ENCODE measurements around the gene OR9Q1. TPM values are rescaled to one million over a fixed set of nuclear protein-coding genes. Genes with fewer than 3 reads are reported as not detected.

The OR9Q1 gene
- total RNA-seq, 4 donors from 2014 or later = not detected

GRCh38 chr11:58047818-58048217 lies 24.1 kb downstream of the OR9Q1 start:
- no peaks in the 10 kb centered on the region for H3K4me1 ChIP-seq
- DNase-seq = no peak
- H3K9me3 ChIP-seq = no peaks in the 10 kb centered on the region
- intact Hi-C loops (cut with DNase I) = no loop called here
- H3K36me3 ChIP-seq = no peaks in the 10 kb centered on the region
- H3K27me3 ChIP-seq = no peaks in the 10 kb centered on the region
- WGBS, 2 donors = 90 to 91% methylated on average over 3 of the region's 3 CpGs
- H3K4me3 ChIP-seq = no peak overlapping the region
- H3K27ac ChIP-seq = no peak overlapping the region
- TF ChIP-seq POLR2A (IDR thresholded peaks at IDR 0.05) = no peak
- TF ChIP-seq, protein P1, sequence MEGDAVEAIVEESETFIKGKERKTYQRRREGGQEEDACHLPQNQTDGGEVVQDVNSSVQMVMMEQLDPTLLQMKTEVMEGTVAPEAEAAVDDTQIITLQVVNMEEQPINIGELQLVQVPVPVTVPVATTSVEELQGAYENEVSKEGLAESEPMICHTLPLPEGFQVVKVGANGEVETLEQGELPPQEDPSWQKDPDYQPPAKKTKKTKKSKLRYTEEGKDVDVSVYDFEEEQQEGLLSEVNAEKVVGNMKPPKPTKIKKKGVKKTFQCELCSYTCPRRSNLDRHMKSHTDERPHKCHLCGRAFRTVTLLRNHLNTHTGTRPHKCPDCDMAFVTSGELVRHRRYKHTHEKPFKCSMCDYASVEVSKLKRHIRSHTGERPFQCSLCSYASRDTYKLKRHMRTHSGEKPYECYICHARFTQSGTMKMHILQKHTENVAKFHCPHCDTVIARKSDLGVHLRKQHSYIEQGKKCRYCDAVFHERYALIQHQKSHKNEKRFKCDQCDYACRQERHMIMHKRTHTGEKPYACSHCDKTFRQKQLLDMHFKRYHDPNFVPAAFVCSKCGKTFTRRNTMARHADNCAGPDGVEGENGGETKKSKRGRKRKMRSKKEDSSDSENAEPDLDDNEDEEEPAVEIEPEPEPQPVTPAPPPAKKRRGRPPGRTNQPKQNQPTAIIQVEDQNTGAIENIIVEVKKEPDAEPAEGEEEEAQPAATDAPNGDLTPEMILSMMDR (IDR thresholded peaks at IDR 0.05) = no peak

- Histone ChIP-seq H3K4me3 (no peak overlapping the region), H3K27ac (no peak overlapping the region), H3K9me3 (no peaks in the 10 kb centered on the region), H3K27me3 (no peaks in the 10 kb centered on the region), H3K36me3 (no peaks in the 10 kb centered on the region), H3K4me1 (peaks cover 0 to 18% (median 3%) of the 10 kb centered on the region in 3 donors)
- intact Hi-C loops (cut with DNase I) = no loop called here
- DNase-seq = no peak
- TF ChIP-seq POLR2A (IDR thresholded peaks at IDR 0.05) = no peak
- 84 to 93% methylated on average over 1 of the region's 1 CpG for WGBS, 2 donors
These were observed 32.2 kb downstream of the OR9Q1 start for GRCh38 chr11:58055806-58056401.

DNA sequence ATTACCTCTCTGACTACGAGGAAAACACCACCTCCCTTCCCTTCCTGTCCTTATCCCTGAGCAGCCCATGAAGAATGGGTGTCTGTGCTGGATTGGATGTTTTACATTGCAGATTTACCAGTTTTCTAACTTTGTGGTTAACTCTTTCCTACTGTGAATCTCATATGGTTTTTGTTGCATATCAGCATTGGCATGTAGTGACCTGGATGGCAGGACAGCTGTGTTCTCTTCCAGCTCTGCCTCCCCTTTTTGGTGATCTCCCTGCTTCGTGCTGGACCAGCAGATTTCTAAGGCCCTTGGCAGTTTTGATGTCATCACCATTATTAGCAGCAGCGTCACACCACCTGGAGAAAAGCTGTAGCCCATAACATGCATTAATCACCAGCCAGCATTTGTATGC lies 33.8 kb downstream of the OR9Q1 start:
- Histone ChIP-seq H3K4me1 (peaks cover 0 to 22% (median 3%) of the 10 kb centered on the region in 3 donors), H3K27ac (no peak overlapping the region), H3K36me3 (no peaks in the 10 kb centered on the region), H3K4me3 (no peak overlapping the region), H3K27me3 (no peaks in the 10 kb centered on the region), H3K9me3 (no peaks in the 10 kb centered on the region)
- WGBS, 2 donors = 78 to 79% methylated on average over 3 of the region's 3 CpGs
- no peak for DNase-seq
- TF ChIP-seq POLR2A (IDR thresholded peaks at IDR 0.05) = no peak
- TF ChIP-seq, protein P1 (IDR thresholded peaks at IDR 0.05) = no peak
- intact Hi-C loops (cut with DNase I) = no loop called here

DNA sequence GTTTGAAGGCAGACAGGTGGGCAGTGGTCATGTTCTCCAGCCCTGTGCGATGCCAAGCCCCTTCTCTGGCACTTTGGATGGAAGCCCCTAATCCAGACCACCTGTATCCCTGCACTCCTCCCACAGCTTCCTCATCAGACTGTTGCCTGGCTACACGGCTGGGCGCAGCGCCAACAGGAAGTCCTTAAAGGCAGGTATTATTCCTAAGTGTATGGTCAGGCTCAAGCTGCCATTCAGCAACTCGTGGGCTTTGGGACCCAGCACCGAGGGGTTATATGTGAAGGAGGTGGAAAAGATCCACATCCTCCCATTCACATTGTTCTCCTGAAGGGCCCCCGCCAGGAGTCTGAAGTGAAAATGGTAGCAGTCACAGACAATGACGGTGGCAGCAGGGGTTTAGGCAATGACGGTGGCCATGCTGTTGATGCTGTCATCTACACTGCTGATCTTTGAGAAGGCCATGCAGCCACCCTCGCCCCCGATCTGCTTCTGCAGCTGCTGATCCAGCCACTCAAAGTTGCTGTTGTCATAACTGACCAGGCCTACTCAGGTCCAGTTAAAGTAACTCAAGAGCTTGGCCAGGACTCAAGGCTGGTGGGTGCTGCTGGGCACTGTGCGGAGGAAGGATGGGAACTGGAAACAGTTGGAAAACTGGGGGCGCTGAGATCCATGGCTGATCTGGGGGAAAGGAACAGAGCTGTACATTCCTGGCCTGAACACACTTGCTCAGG lies 34.8 kb downstream of the OR9Q1 start:
- H3K9me3 ChIP-seq = no peaks in the 10 kb centered on the region
- 71 to 81% methylated on average over 2 to 6 of the region's 13 CpGs for WGBS, 2 donors
- intact Hi-C loops (cut with DNase I) = no loop called here
- H3K36me3 ChIP-seq = no peaks in the 10 kb centered on the region
- H3K27me3 ChIP-seq = no peaks in the 10 kb centered on the region
- H3K4me1 ChIP-seq = peaks cover 0 to 22% (median 3%) of the 10 kb centered on the region in 3 donors
- H3K4me3 ChIP-seq = no peak overlapping the region
- no peak for DNase-seq
- no peak overlapping the region for H3K27ac ChIP-seq
- TF ChIP-seq, protein P1 (IDR thresholded peaks at IDR 0.05) = no peak
- no peak for TF ChIP-seq POLR2A (IDR thresholded peaks at IDR 0.05)

DNA sequence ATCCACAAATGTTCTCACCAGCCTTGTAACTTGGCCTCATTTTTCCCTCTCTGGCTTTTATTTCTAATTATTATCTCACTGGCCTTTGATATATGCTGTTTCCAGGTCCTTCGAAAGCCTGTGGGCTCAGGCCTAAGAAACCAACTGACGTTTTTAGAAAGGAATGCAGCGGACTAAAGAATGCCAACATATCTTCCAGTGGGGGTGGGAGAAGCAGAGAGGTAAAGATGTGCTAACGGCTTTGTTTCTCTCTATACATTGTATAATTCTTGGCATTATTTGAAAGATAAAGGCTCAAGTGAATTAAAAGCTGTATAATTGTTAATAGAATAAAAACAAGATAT lies 35.3 kb downstream of the OR9Q1 start:
- intact Hi-C loops (cut with DNase I) = no loop called here
- no peaks in the 10 kb centered on the region for H3K36me3 ChIP-seq
- H3K9me3 ChIP-seq = no peaks in the 10 kb centered on the region
- no peak for DNase-seq
- no peak for TF ChIP-seq POLR2A (IDR thresholded peaks at IDR 0.05)
- TF ChIP-seq, protein P1 (IDR thresholded peaks at IDR 0.05) = no peak
- no peak overlapping the region for H3K4me3 ChIP-seq
- no peak overlapping the region for H3K27ac ChIP-seq
- no peaks in the 10 kb centered on the region for H3K27me3 ChIP-seq
- H3K4me1 ChIP-seq = peaks cover 0 to 22% (median 3%) of the 10 kb centered on the region in 3 donors
- 37 to 40% methylated on average over 4 of the region's 4 CpGs for WGBS, 2 donors

All from esophagus squamous epithelium (tissue), 5 donors.